Measurements from ENCODE around the gene MAML3.

The MAML3 gene

GRCh38 chr4:139828966-139829664, 324.9 kb downstream of the MAML3 start:
- DNase-seq = no peak

DNA sequence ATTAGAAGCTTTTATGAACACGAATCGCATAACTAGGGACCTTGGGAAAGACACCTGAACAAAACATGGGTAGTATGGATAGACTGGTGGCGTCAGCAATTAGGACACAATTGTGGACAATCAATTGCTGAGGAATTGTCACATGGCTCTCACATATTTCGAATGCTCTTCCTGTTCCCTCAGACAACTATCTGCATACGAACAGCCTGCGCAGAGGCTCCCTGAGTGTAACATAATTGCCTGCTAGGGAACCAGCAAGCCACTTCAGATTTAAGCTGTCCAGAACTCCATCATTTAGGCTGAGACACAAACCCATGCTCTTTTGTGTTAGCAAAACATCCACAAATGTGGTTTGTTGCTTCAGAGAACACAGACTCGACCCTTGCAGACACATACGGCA, 327.6 kb downstream of the MAML3 start:
- no peak for DNase-seq

GRCh38 chr4:139825523-139826014, 328.4 kb downstream of the MAML3 start:
- DNase-seq = no peak

GRCh38 chr4:139824882-139825522, 329.0 kb downstream of the MAML3 start:
- no peak for DNase-seq

GRCh38 chr4:139823746-139824145, 330.2 kb downstream of the MAML3 start:
- no peak for DNase-seq

GRCh38 chr4:139823345-139823744, 330.6 kb downstream of the MAML3 start:
- no peak for DNase-seq

DNA sequence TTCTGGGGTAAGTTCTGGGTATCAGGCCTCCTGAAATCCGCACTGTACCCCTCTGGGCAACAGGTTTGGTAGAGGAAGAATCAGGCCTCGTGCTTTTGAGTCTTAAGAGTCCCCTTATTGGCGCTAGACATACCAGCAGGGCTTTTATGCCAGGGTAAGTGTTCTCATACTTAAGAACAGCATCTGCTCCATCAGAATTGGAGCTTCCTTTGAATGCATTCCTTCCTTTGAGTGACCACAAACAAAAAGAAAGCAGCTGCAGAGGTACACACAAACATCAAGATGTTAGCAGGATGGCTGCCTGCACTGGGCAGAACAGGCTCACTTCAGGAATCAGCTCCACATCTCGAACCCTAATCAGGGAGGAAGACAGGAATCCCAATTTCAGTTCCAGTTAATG, 331.6 kb downstream of the MAML3 start:
- no peak for DNase-seq

- no peak for DNase-seq
Measured at GRCh38 chr4:139819082-139819481, 334.9 kb downstream of the MAML3 start.

GRCh38 chr4:139817657-139818452, 336.1 kb downstream of the MAML3 start:
- no peak for DNase-seq

DNA sequence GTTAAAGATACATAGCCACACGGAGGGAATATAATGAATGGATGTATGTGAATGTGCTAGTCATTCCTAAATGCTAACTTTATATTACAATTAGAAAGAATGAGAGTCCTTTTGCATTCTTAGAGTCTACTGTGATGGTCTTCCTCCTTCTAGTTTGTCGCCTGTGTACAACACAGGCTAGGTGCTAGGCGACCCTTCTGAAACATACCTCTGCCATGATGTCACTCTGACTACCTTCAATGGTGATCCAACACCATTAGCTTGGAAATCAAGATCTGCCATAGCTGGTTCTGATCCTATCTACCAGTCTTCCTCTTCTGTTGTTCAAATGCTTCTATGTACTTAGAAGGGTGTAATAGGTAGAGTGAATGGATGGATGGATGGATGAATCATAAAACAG, 337.1 kb downstream of the MAML3 start:
- no peak for DNase-seq

GRCh38 chr4:139815778-139816601, 338.0 kb downstream of the MAML3 start:
- DNase-seq = peak; percentile 54

DNA sequence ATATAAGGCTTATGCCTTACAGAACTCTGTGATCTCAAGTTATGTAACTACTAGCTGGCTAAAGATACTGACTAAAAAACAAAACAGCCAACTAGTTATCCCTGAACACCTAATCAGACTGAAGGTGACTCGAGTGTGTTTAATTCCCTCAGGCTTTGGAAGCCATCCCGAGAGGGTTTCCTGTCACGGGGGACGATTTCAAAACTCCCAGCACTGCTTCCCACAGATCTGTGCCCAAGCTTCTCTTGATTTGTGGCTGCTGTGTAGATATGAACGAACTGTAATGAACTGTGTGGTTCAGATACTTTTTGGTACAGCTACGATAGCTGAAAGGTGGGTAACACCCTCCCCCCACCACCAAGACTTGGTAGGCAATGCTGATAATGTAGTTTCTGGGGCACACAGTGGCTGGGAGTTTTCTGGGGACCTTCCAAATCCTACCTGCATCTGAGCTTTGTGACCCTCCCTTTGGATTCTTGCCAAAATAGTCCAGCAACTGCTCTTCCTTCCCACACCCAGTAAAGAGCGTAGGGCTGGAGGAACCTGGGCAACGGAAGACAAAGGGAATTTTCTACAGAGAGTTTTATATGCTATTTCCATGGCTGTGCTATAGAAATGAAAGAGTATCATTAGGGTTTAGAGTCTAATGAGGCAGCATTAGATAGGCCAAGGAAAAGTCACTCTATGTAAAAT, 339.5 kb downstream of the MAML3 start:
- peak; percentile 59 for DNase-seq

DNA sequence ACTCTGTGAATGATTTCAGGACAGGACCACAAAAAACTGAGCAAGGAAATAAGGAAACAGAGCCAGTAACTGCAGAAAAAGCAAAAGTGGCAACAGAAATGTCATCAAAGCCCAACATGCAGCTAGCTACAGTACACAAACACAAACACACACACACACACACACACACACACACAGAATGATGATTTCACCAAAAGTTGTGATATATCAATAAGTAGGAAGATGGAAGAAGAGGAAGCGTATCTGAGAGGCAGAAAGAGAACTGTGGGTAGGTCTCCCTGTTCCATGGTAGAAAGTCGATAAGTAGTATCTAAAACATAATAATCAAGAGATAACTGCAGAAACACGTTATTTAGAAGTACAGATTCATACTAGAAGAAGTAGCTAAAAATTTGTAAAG, 340.1 kb downstream of the MAML3 start:
- no peak for DNase-seq

DNA sequence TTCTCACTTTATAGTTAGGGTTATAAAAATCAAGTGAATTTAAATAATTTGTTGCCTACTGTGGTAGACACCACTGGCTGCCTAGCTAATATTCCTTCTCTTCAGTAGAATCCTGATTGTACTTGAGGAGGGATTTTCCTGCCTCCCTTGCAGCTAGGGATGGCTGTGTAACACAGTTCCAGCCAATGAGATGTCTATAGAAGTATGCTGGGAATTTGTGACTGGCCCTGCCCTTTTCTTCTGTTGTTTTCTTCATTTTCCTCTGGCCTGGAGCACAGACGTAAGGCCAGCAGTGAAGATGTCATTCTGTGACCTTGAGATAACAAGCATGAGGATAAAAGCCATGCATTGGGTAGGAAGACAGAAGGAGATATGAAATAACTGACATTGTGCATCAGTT, 343.3 kb downstream of the MAML3 start:
- peak; percentile 36 for DNase-seq

GRCh38 chr4:139809757-139810140, 344.2 kb downstream of the MAML3 start:
- DNase-seq = no peak

DNA sequence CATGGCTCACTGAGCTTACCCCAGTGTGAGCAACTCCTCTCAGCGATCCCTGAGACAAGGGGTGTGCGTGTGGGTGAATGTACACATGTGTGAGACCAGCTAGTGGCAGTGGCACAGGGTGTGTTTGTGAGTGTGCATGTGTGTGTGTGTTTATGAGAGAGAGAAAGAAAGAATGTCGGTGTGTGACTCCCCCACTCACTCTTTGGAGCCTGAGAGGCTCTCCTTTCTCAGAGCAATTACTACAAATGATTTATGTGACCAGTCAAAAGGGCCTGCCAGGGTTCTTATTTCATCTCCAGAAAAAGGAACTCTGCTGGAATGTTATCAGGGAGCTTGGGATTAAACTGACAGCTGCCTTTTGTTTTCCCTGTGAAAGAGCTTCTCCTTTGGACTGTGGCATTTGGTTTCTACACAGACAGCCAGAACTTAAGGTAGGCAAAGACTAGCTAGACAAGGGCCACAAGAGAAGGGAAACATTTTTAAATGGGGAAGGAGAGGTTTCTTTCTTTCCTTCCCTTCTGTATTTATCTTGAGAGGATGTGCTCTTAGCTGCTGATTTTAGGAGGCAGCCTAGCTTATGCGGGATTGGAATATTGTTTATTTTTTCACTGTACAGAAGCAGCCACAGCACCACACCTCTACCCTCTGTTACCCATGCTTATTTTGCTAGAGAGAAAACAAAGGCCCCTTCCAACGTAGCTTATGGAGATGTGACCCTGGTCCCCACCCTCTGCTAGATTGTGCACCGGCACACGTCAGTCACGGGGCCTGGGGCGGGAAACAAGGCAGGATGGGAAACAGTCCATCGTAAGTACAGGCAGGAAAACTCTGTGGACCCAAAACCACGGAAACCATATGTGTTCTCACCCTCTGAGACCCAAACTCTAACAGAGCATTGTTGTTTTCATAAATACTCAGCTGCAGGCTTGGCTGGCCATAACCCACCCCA, 344.9 kb downstream of the MAML3 start:
- DNase-seq = no peak

- DNase-seq = no peak
Measured at GRCh38 chr4:139808381-139808807, 345.6 kb downstream of the MAML3 start.

DNA sequence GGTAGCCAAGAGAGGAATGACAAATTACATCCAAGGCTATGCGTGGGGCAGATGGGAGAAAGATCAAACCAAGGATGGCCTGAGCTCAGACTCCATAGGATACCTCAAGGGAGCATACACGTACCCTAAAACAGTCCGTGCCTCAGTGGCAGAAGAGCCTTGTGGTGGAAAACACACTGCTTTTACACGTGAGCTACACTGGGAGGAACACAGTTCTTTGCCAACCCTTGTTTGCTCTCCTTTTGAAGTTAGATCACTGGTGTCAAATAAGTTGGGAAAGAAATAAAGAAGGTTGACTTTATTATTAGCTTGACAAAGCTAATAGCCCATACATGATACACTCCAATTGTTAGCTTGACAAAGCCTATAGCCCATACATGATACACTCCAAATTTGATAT, 346.5 kb downstream of the MAML3 start:
- DNase-seq = no peak

GRCh38 chr4:139806929-139807328, 347.1 kb downstream of the MAML3 start:
- peak; percentile 28 for DNase-seq

GRCh38 chr4:139802931-139803330, 351.1 kb downstream of the MAML3 start:
- no peak for DNase-seq

DNA sequence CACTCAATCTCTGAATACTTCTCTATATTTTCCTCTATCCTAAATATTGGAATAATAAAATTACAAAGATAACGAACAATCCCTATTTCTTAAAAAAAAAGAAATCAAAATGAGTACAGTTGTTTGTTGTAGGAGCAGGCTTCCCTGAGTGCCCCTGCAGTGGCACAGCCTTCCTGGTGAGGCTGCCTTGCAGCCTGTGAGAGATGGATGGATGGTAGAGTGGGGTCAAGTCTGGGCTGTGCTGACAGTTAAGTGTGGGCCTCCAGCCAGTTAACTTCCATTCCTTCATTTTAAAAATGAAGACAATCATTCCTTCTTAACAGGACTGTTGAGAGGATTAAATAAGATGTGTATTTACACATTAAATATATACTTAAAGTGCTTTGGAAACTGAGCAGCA, 351.5 kb downstream of the MAML3 start:
- DNase-seq = no peak
